ENCODE data around the gene MACROD2.

The MACROD2 gene

DNA sequence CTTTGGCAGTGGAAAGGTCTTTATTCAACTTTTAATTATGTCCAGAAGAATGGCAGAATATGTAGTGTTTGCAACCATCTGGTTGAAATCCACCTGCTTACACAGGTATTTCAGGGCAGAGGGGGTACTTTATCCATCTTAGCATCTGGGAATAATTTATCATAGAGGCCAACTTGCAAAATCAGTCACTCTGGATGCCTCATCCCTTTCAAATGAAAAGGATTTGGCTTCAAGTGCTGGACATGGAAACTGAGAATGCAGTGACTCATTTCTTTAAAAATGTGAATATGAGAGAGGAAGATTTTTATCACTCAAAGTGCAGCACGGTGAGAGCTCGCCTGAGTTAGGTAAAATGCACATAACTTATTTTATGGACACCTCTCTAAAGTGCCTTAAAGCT is 1819.6 kb downstream of the MACROD2 start:
- no peak for DNase-seq

DNA sequence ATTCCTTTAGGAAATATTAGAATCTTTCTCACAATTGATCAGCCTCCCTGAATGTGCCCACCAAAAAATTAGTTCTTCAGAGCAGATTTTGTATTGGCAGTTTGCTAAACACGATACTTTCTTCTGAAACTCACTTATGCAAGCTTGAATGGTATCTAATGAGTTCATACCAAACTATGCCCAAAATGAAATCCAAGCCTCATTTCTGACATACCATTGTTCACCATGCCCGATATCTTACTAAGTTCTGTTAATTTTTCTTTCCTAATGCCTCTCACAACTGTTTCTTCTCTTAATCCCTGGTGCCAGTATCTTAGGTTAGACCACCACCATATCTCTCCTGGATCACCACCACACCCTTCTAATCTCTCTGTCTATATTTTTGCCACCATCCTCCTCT is 1822.0 kb downstream of the MACROD2 start:
- no peak for DNase-seq

DNA sequence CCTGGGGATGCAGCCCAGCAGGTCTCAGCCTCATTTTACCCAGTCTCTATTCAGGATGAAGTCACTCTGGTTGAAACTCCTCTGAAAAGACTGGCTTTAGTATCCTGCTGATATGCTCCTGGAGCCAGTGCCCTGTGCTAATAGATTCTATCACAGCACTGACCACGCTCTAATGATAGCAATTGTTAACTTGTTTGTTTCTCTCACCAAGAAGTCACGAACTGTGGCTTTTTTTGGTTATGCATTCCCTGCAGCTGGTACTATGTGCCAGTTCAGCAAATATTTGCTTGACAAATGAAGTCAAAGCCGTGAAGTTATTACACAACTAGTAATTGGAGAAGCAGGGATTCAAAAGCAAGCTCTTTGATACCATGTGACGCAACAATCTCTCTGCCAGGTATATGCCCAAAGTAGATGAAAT is 1823.3 kb downstream of the MACROD2 start:
- no peak for DNase-seq

DNA sequence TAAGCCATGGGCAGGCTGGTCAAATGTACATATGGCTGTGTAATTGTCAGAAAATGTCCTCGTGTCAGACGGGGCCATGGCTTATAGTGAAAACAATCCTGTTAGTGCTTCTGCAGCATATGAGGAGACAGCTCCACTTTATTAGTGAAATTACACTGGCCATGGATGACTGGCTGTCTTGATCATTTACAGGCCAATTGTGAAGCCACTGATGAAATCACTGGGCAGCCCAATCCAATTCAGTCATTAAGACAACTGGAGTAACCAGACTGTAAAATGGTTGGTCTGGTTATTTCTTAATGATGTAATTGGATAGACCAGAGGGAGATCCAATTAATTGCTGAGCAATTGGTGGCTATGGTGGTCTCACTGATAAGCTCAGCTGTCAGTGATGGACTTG is 1828.4 kb downstream of the MACROD2 start:
- DNase-seq: no peak

DNA sequence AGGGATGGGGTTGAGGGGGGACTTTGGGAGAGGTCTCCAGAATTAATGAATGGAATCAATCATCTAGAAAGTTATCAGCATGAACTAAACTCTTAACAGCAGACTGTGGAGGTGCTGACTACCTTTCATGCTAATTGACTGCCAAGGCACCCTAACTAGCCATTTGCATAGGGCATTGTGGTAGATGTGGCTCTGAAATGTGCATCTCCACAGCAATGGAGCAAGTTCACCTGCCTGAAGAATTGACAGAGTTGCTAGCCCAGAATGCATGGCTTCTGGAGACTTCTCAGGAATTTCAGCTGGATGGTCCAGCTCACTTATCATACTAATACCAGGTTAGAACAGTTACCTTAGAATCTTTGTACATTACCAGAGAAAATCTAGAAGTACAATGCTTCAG is 1832.3 kb downstream of the MACROD2 start:
- DNase-seq: no peak

DNA sequence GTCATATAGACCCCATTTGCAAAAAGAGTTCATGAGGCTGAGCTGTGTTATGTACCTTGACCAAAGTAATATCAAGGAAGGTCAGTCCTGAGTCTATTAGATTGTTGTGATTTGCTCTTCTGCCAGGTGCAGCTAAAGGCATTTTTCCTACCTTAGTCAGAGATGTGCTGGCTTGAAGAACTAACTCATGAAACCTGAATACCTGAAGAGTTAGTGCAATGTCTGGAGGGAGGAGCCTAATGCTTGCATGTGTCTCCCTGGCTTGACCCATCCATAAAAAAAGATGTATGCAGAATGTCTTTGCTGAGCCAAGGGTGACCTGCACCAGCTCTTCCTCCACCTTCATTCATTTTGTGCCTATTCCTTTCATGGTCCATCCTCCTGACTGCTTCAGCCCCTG is 1835.9 kb downstream of the MACROD2 start:
- no peak for DNase-seq

DNA sequence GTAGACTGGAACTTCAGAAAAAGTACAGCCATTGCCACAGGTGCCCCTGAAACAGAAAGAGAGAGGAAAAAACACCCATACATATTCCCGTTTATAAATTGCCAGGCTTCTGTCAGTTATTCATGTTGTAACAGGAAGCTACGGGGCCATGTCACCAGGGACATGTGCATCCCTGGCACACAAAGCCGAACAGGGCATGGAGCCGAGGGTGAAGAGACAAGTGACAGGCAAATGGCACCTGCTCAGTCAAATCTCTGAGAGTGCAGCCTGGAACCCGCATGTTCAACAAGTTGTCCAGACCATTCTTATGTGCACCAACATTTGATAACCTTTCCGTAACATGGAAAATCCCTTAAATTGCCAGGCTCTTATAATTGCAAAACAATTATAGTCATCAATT is 1837.2 kb downstream of the MACROD2 start:
- DNase-seq: no peak

DNA sequence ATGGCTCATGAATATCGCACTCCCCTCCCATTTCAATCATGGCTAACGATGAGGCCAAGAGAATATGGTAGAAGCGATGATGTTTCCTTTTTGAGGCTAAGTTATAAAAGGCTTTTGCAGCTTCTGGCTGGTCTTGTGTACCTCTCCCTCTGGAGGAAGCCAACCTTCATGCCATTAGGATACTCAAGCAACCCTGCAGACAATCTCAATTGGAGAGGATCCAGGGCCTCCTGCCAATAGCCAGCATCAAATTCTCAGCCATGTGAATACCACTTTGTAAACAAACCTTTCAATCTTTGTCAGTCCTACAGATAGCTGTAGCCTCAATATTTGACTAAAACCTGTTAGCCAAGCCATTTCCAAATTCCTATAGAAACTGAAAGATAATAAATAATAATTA is 1839.5 kb downstream of the MACROD2 start:
- no peak for DNase-seq

DNA sequence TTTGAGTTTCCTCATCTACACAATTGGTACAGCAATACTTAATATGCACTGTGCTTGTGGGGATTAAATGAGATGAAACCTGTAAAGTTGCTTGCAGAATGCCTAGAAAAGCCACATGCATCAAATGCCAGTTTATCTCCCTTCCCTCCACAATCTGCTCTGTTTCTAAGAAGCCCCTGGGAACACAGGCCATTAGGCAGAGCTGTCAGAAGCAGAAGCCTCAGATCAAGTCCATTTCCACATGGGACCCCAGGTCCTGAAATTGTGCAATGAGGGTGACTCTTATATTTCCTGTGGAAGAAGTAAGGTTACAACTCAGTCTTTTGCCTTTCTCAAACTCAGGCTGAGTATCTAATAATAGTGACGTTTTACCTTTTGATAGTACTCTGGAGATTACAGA is 1840.5 kb downstream of the MACROD2 start:
- DNase-seq: no peak

DNA sequence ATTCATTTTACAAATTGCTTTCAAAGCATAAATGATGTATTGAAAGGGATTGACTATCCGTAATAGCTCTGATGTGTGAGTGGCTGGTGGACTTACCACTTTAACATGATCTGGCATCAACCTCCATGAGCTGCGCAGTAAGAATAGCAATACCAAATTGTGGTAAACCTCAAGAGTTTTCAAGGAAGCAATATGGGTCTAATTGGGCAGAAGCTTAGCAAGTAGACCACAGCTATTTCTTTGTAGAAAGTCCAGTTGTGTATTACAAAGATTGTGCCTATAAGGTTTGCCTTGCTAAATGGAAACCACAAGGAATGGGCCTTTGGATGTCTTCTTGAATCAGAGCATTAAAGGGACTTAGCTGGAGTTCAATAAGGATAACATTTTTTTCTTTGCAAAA is 1841.3 kb downstream of the MACROD2 start:
- DNase-seq: no peak

DNA sequence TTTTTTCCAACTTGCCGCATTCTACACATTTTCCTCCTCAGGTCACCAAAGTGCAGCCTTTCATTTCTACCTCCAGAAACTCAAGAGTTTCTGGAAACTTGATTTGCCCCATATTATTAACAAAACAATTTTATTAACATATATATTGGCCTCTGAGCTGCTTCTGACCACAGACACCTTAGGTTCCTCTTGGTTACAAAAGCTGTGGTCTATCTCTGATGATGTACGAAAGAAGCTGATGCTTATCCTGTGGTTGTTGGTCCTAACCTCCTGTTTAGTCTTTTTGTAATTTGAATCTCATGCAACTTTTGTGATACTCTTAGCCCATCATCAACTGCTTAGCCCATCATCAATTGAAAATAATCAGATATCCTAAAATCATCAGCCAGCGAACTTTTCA is 1842.2 kb downstream of the MACROD2 start:
- no peak for DNase-seq

DNA sequence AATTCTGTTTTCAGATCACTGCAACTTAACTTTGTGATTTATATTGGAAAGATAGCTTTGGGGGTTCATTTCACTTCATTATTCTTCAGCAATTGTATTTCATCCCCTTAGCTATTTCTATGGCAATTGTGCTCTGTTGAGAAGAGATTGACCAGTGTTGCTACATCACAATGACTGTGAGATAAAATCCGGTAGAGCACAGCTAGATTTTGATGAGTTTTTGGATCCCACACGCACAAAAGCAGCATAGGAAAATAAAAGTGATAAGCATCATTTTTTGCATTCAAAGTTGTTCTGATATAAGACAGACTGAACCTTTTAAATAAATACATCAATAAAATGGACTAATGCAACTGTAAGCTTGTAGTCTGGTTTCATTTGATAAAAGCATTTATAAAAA is 1843.2 kb downstream of the MACROD2 start:
- DNase-seq: no peak

DNA sequence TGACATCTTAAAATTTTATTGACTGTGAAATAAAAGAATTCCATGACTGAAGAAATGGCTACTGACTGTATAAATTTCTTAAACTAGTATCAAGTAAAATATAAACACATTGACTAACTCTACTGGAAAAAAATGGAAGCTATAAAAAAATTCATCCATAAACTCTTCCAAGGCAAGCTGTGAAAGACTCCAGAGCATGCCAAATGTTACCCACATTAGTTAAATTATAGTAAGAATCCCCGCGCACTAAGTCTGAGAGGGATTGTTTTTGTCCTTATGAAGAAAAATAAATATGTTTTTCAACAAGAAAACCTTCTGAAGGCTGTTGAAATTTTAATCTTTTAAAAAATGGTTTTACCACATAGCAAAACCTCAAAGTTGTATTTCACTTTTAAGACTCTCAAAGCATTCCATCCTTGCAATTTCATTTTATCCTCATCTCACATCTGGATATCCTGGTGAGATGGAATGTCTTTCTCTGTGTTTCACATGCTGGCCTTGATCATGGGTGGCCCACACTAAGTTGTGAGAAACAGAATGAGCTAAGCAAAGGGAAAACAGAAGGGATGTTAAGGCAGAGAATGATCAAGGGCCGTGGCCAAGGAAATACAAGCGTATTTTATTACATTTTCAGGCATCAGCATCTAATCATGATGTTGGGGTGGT is 1845.5 kb downstream of the MACROD2 start:
- no peak for DNase-seq

DNA sequence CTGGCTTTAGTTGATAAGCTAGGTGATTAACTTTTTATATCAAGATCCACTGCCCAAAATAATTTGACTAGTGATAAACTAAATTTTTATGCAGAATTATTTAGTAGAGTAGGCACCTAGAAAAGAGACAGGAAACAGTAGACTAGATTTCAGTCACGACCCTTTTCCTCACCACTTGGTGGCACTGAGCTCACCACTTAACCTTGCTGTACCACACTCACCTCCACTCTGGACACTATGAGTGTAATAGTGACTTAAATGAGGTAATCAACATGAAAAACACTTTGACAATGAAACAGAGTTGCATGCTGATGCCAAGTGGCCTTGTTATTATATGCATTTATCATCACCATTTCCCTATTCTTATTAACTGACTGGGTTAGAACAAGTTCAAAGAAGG is 1847.6 kb downstream of the MACROD2 start:
- no peak for DNase-seq

DNA sequence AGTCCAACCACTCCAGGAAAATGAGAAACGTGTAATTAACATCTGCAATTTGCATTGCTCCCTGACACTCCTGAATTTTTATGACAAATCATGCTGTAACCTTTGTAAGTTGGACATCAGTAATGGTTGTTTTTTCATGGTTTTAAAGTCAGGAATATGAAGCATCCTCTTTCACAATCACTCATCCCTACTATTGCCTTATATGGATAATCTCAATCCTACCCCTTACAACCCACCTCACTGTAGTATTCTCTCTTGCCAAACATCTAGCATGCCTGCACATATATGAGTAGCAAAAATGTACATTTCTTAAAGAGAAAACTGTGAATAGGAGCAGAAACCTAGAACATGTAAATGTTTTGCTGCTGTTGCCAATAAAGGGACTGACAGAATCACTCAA is 1848.5 kb downstream of the MACROD2 start:
- no peak for DNase-seq

DNA sequence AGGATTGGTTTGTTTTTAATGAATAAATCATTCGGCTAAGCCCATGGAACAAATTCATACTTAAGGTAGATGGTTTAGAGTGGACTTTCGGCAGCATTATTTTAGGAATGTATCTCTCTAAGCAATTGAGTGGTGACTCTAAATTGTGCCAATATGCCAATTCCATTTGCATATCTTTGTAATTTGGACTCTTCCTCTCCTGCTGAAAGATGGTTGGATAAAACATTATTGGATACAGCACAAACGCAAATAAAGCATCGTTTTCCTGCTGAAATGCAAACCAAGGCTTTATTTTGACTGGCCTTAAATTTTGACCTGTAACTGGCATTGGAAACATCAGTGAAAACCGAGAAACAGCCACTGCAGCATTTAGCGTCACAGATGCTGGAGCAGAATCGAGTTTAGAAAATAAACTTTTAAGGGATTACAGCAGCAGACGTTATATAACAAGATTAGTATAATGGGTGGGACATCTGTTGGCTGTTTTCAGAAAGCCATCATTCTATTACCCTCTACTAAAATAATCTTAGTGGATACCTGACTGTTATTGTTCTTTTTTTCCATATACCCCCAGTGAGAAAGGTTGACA is 1852.0 kb downstream of the MACROD2 start:
- no peak for DNase-seq

DNA sequence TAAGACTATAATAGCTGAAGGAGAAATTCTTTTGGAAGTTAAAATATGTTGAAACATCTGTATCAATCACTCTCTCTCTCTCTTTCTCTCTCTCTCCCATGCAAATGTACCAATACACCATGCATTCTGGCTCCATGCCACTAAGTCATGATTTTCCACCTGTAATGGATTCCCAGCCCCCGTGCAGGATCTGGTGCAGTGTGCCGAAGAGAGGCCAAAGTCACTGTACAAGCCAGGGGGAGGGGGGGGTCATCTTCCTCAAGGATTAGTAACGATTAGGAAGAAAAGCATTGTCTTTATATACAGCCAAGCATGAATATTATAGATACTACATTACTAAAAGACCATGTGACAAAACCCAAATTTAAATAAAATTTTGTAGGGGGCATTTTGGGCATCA is 1852.8 kb downstream of the MACROD2 start:
- no peak for DNase-seq

DNA sequence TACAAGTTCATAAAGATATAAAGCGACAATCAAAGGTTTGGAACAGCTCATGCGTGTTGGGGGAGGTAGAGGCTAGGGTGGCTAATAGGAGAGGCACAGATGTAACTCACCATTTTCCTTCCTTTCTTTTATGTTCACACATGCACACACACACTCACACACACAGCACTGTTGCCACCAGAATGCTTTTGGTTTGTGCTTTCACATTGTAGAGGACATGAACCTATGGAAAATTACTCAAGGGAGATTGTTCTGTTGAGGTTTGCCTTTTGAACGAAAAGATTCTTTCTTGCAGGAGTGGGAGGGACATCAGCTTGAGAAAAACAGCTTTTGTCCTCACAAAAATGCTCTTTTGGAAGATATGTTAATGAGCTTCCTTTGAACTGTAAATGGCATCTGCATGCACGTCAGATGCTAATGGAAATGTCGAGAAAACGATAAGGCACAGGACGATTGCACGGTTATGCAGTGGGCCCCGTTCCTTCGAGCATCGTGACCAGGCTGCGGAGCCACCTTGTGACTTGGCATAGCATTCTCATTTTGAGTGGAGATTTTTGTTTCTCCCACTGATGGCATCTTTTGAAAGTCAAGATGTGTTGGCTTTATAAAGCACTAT is 1853.8 kb downstream of the MACROD2 start:
- no peak for DNase-seq

DNA sequence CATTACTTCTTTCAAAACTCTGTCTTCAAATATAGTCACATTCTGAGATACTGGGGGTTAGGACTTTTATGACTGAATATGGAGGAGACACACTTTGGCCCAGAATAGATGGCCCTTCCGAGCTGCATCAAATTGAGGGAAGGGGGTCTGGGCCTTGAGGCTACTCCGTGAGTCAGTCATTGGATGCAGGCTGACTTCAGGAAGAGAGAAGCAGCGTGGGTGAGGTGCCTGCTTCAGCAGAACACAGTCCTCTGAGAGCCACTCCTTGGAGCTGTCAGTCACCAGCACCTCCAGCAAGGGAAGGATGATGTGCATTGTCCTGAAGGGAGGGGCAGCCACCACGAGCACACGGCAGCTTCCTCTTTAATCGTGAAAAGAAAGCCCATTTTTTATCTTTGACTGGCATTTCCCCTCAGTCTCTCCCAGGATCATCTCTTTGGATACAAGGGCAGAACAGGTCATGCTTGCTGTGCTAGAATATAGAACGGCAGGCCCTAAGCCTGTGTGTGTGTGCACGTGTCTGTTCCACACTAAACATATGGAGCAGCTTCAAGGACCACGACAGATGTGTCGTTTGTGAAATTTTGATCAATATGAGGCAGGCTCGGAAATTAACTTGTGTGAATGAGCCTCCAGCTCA is 1856.4 kb downstream of the MACROD2 start:
- DNase-seq: no peak

DNA sequence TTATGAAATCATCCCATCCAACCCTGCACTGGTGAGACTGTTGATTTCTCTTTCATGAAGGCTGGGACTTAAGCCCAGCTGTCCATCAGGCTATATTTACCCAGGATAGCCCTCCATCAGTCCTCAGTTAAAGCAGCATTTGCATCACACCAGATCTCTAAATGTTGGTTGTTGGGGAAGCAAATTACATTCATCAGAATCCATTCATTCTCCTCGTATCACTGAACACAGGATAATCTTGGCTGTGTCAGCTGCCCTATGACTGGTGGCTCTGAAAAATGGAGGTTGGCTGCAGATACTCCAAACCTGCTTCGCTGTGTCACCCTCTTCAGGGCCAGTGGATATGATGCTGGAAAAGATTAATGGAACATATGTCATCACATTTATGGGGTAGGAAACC is 1859.6 kb downstream of the MACROD2 start:
- DNase-seq: no peak

DNA sequence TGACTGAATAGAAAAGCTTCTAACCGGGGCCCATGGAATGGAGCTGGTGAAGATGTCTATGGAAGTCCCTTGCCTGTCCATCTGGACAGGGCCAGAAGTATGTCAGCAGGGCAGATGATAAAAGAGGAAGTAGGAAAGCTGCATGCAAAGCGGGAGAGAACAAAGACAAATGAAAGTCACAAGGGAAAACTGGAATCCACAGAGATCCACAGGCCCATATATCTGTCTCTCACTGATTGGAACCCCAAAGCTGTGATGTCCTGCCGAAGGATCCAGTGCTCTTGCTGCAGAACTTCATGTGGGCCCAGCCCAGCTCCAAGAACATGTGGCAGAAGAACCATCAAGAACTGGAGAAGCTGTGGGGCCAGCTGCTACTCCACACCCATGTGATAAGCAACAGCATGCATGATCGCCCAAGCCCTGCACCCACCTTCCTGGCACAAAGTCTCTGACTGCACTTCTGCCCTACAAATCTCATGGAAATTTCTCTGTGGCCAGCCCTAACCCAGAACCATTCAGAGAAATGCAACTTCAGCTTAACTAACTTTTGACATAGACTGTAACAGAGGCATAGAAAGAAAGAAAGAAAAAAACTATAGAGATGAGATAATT is 1862.0 kb downstream of the MACROD2 start:
- no peak for DNase-seq

DNA sequence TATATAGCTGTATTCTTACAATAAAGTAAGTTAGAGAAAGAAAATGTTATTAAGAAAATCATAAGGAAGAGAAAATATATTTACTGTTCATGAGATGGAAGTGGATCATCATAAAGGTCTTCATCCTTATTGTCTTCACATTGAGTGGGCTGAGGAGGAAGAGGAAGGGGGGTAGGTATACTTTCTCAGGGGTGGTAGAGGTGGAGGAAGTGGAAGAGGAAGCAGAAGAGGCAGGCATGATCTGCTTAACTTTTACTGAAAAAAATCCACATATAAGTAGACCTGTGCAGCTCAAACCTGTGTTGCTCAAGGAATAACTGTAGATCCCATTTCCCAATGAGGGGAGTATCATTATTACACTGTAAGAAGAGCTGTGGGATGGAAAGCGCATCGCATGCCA is 1863.7 kb downstream of the MACROD2 start:
- DNase-seq: no peak

DNA sequence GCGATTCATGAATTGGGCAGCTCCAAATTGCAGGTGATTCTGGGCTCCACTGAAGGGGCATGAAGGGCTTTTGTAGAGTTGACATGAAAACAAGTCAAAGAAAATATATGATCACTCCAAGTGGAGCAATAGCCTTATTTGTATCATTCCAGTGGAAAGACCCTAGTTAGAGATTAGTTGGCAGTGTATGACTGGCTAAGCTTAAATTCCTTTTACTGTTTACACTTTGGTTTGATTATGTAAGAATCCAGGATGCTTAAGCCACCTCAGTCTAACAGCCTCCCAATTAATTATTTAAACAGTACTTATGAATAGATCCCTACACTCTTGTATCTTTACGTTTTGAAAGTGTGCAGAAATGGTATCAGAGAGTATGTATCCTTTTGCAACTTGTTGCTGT is 1865.5 kb downstream of the MACROD2 start:
- DNase-seq: no peak

DNA sequence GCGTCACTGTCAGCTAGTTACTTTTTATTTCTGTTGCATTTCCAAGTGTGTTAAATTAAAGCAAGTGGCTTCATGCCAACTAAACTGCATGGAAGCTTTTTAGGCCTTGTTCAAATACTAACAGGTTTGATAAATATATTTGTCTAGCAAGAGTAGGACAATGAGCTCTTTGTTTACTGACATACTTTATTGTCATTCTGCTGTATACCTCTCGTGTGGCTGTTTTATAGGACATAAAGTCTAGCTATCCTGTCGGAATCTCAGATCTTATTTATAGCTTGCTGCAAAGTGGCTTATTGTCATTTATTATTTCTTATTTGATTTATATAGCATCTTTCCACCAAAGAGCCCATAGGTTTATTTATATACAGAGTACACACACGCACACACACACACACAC is 1866.9 kb downstream of the MACROD2 start:
- no peak for DNase-seq

Measured in activated naive CD4-positive, alpha-beta T cell (primary cell).